Endothelial cell of umbilical vein (primary cell): Measurements from ENCODE around the gene SLC6A2. TPM values are rescaled to one million over a fixed set of nuclear protein-coding genes. Genes with fewer than 3 reads are reported as not detected.

Experiments used
- BruUV-seq: library from RNA; stranded (reverse); fragments of 400-500 nt; replicated peaks from 2 replicates; lab custom pipeline; 2021; lab: Mats Ljungman, UMichigan
- CTCF ChIA-PET: fragments of 300-600, 350-600 bp; sonication (Branson Sonifier 250); formaldehyde crosslinking; loops from one replicate; lab custom pipeline; 2021; ENCODE audit warnings: antibody characterized with exemption, inconsistent platforms; lab: Charles Lee
- POLR2A ChIA-PET: fragments of 300-600, 350-600 bp; sonication (Branson Sonifier 250); formaldehyde crosslinking; loops from one replicate; lab custom pipeline; 2021; ENCODE audit warnings: antibody characterized with exemption, inconsistent platforms; lab: Charles Lee
- DNase-seq: peaks from one replicate; pipeline ENCODE4 v3.0.0-alpha.2; 2011; ENCODE audit warnings: low read depth, low spot score
- FAIRE-seq: peaks from 2 replicates; lab custom pipeline; 2011; peaks lifted over from hg19 to GRCh38; lab: Jason Lieb, UNC
- H2AFZ ChIP-seq: 2 replicates; pipeline ENCODE4 v1.6.0; 2012; ENCODE audit warnings: low read depth, low read length, control low read depth, inconsistent platforms
- H3K27ac ChIP-seq: 2 replicates; pipeline ENCODE4 v1.5.1; 2011; ENCODE audit warnings: low read depth, mild to moderate bottlenecking, control low read depth, low read length, moderate library complexity; ENCODE audit not compliant: insufficient read depth
- H3K27me3 ChIP-seq, 2 experiments: 2 replicates each; pipeline versions ENCODE4 v1.6.0 to v1.6.1; 2011; ENCODE audit warnings: low read length in 2 of 2, mixed read lengths in 1 of 2; ENCODE audit not compliant: control insufficient read depth in 2 of 2, insufficient read depth in 2 of 2
- H3K36me3 ChIP-seq, 2 experiments: 2 replicates in 1 of 2; 3 replicates in 1 of 2; pipeline ENCODE4 v1.5.1; 2011; ENCODE audit warnings: low read length in 2 of 2, mild to moderate bottlenecking in 1 of 2, moderate library complexity in 1 of 2; ENCODE audit not compliant: control insufficient read depth in 2 of 2, insufficient read depth in 2 of 2; ENCODE audit errors: extremely low read depth in 1 of 2
- H3K4me1 ChIP-seq: 3 replicates; pipeline ENCODE4 v1.5.1; 2011; ENCODE audit warnings: mild to moderate bottlenecking, low read length; ENCODE audit not compliant: control insufficient read depth, insufficient read depth; ENCODE audit errors: extremely low read depth
- H3K4me2 ChIP-seq: 2 replicates; pipeline ENCODE4 v1.6.1; 2011; ENCODE audit warnings: low read length, control low read depth, mixed read lengths; ENCODE audit not compliant: insufficient read depth
- H3K4me3 ChIP-seq, 3 experiments: fragments of 200-600 bp in 1 of 3; sonication (generic), shearing (Covaris generic) in 1 of 3; replicated peaks in 1 of 3; 2 replicates each; pipeline ENCODE4 v1.5.1; 2011 to 2016; ENCODE audit warnings: control low read depth in 3 of 3, low read length in 3 of 3, mild to moderate bottlenecking in 2 of 3, inconsistent platforms in 1 of 3, low read depth in 1 of 3, moderate library complexity in 1 of 3; ENCODE audit not compliant: insufficient read depth in 1 of 3
- H3K79me2 ChIP-seq: 2 replicates; pipeline ENCODE4 v1.6.0; 2012; ENCODE audit warnings: low read length, inconsistent platforms; ENCODE audit not compliant: control insufficient read depth, insufficient read depth
- H3K9ac ChIP-seq: replicated peaks from 2 replicates; pipeline ENCODE3; 2011; ENCODE audit warnings: low read length, control low read depth; ENCODE audit not compliant: insufficient read depth; ENCODE audit errors: extremely low read depth
- H3K9me1 ChIP-seq: replicated peaks from 3 replicates; pipeline ENCODE4 v1.6.0; 2011; ENCODE audit warnings: mild to moderate bottlenecking, low read length; ENCODE audit not compliant: control insufficient read depth, insufficient read depth; ENCODE audit errors: extremely low read depth
- H3K9me3 ChIP-seq: replicated peaks from 2 replicates; pipeline ENCODE4 v1.5.1; 2012; ENCODE audit warnings: low read length, inconsistent platforms; ENCODE audit not compliant: control insufficient read depth, insufficient read depth
- H4K20me1 ChIP-seq: replicated peaks from 2 replicates; pipeline ENCODE3; 2011; ENCODE audit warnings: mild to moderate bottlenecking, low read length; ENCODE audit not compliant: control insufficient read depth, insufficient read depth; ENCODE audit errors: extremely low read depth
- CTCF ChIP-seq, 2 donors: IDR thresholded peaks; 1 replicate in 1 of 2; 2 replicates in 1 of 2; pipeline ENCODE4 v1.5.1; 2011; ENCODE audit warnings: low read length in 2 of 2, mild to moderate bottlenecking in 2 of 2, moderate library complexity in 2 of 2, control low read depth in 1 of 2, inconsistent platforms in 1 of 2, low read depth in 1 of 2; ENCODE audit not compliant: insufficient read depth in 1 of 2; ENCODE audit errors: extremely low read depth in 1 of 2
- EZH2 ChIP-seq: IDR thresholded peaks from 2 replicates; pipeline ENCODE4 v1.6.1; 2012; ENCODE audit warnings: borderline replicate concordance, low read depth, mild to moderate bottlenecking, moderate library complexity, low read length, inconsistent platforms; ENCODE audit not compliant: severe bottlenecking
- FOS ChIP-seq: IDR thresholded peaks from 2 replicates; pipeline ENCODE4 v1.6.1; 2011; ENCODE audit warnings: mild to moderate bottlenecking, low read length, moderate library complexity, borderline replicate concordance; ENCODE audit not compliant: insufficient read depth
- GATA2 ChIP-seq: IDR thresholded peaks from 2 replicates; pipeline ENCODE4 v1.7.0; 2011; ENCODE audit warnings: low read depth, mild to moderate bottlenecking, moderate library complexity, mixed read lengths, low read length; ENCODE audit not compliant: insufficient read length, insufficient read depth
- JUN ChIP-seq: IDR thresholded peaks from 2 replicates; pipeline ENCODE4 v1.6.1; 2011; ENCODE audit warnings: borderline replicate concordance, low read depth; ENCODE audit not compliant: insufficient read length, insufficient read depth
- MAX ChIP-seq: IDR thresholded peaks from 2 replicates; pipeline ENCODE4 v1.6.1; 2011; ENCODE audit not compliant: insufficient read depth, insufficient read length
- MYC ChIP-seq: IDR thresholded peaks from one replicate; pipeline ENCODE4 v1.6.1; 2011; ENCODE audit warnings: mild to moderate bottlenecking, low read depth, low read length
- POLR2A ChIP-seq: IDR thresholded peaks from 2 replicates; pipeline ENCODE4 v1.6.1; 2012; ENCODE audit warnings: low read depth, mild to moderate bottlenecking, control low read depth, low read length
- POLR2AphosphoS5 ChIP-seq: IDR thresholded peaks from 2 replicates; pipeline ENCODE4 v1.6.1; 2012; ENCODE audit warnings: low read depth, mild to moderate bottlenecking, control low read depth, low read length, moderate library complexity; ENCODE audit not compliant: insufficient read depth
- dilution Hi-C: fragments of 300-500 bp; cut with MboI; formaldehyde crosslinking; loops from one replicate; pipeline ENCODE4 v1.15.0; 2019; ENCODE audit warnings: low sequenced_read_pairs; ENCODE audit not compliant: extremely low pct_ligation_motif_present
- intact Hi-C: fragments of 100-400 bp; cut with micrococcal nuclease; formaldehyde crosslinking; loops from one replicate; pipeline ENCODE4 v1.10.0; 2022
- polyA plus RNA-seq, 4 experiments: library from polyadenylated mRNA; depleted of rRNA in 3 of 4; stranded (reverse) in 3 of 4; unstranded in 1 of 4; fragments of >200 nt; gene quantifications; 2 replicates each; pipeline versions ENCODE4 v1.2.1 to v1.2.3, GENCODE V29; 2011 to 2012; ENCODE audit warnings: missing spikeins in 1 of 4
- total RNA-seq: library from RNA; stranded (reverse); gene quantifications from 2 replicates; pipeline ENCODE4 v1.2.3, GENCODE V29; 2021

Gene SLC6A2
- total and polyA plus RNA-seq, 2 donors (not counting 3 experiments of a cell fraction or from before 2014, with no cell fraction given), result not detected

GRCh38 chr16:55697867-55698266 lies 42.1 kb downstream of the SLC6A2 start:
- CTCF ChIA-PET, result interaction anchor here (18.0 kb wide), 1 partner anchor 234 kb away, joined by 408 read pairs; no protein-coding TSS in a partner anchor
- intact Hi-C loops, result no loop called here
- BruUV-seq, result no TSS peak

More at GRCh38 chr16:55697867-55698266, 42.1 kb downstream of the SLC6A2 start:
- no peak overlapping the region for H3K27ac ChIP-seq
- H3K36me3 ChIP-seq, result no peaks in the 10 kb centered on the region
- no peak overlapping the region for H2AFZ ChIP-seq
- no peak overlapping the region for H3K9ac ChIP-seq
- no peak for TF ChIP-seq MYC
- no peak for TF ChIP-seq POLR2A
- TF ChIP-seq POLR2AphosphoS5, result no peak
- TF ChIP-seq CTCF (IDR thresholded peaks at IDR 0.05; ENCODE audit: extremely low read depth in 1 of 2, insufficient read depth in 1 of 2, low read depth in 1 of 2, low read length in 2 of 2), result no peak
- no peak for TF ChIP-seq FOS
- no peak for TF ChIP-seq MAX
- no peak for TF ChIP-seq GATA2
- no peak for TF ChIP-seq JUN
- TF ChIP-seq EZH2, result no peak
- H3K4me1 ChIP-seq, result peaks cover 8% of the 10 kb centered on the region
- H3K27me3 ChIP-seq, result no peaks in the 10 kb centered on the region
- dilution Hi-C loops, result no loop called here
- no peaks in the 10 kb centered on the region for H3K9me3 ChIP-seq
- no peaks in the 10 kb centered on the region for H3K79me2 ChIP-seq
- POLR2A ChIA-PET, result no interaction called here
- no peaks in the 10 kb centered on the region for H3K9me1 ChIP-seq
- H3K4me3 ChIP-seq, result no peak overlapping the region
- no peak overlapping the region for H3K4me2 ChIP-seq
- FAIRE-seq, result no peak
- no peaks in the 10 kb centered on the region for H4K20me1 ChIP-seq
- DNase-seq, result no peak
